ENCODE measurements around the gene PTCD3. TPM values are rescaled to one million over a fixed set of nuclear protein-coding genes. Genes with fewer than 3 reads are reported as not detected.

The PTCD3 gene
- polyA plus RNA-seq, 1 donor (not counting 4 experiments of a cell fraction or from before 2014, with no cell fraction given) = 93.1 TPM

DNA sequence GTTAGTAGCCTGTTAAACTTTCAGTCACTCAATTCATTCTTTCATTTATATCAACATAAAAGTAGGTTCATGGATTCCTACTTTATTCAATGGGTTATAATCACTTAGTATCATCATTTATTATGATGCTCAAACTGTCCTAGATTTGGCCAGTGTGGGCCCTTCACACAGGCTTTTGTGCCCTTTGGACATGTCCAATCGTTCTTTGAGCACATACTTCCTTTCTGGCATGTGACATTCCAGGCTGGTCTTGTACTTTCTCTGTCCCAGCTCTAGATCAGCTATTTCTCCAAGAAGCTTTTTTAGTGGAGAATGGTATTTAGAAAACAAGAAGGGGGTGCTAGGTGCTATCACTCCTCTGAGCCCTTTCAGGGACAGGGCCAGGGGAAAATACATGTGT is 11.8 kb upstream of the PTCD3 start:
- FAIRE-seq (no peak), DNase-seq (ENCODE audit: low read depth, low spot score) (no peak)
- dilution Hi-C loops (cut with MboI; ENCODE audit: extremely low pct_ligation_motif_present, low sequenced_read_pairs) = no loop called here
- no peak overlapping the region for H3K4me2 ChIP-seq (ENCODE audit: control insufficient read depth, extremely low read depth, insufficient read depth, low read depth, low read length)
- H3K36me3 ChIP-seq (ENCODE audit: control insufficient read depth in 2 of 2, extremely low read depth in 1 of 2, insufficient read depth in 2 of 2, low read length in 2 of 2) = peaks cover 29 to 35% of the 10 kb centered on the region in 2 experiments
- no peak overlapping the region for H3K9ac ChIP-seq (ENCODE audit: control insufficient read depth, extremely low read depth, insufficient read depth, low read length)
- H3K79me2 ChIP-seq (ENCODE audit: control insufficient read depth, insufficient read depth, low read length) = peaks cover 30% of the 10 kb centered on the region
- no peak for TF ChIP-seq CTCF (optimal IDR thresholded peaks at IDR 0.05 in 1 of 3, IDR thresholded peaks at IDR 0.05 in 1 of 3, conservative IDR thresholded peaks at IDR 0.05 in 1 of 3; ENCODE audit: extremely low read depth in 1 of 3, insufficient read depth in 2 of 3, low read length in 3 of 3)
- no peak for TF ChIP-seq EZH2 (IDR thresholded peaks at IDR 0.05; ENCODE audit: low read length)
- H3K9me1 ChIP-seq (ENCODE audit: control insufficient read depth, extremely low read depth, insufficient read depth, low read length) = no peaks in the 10 kb centered on the region
- H3K4me1 ChIP-seq (ENCODE audit: control insufficient read depth, extremely low read depth, insufficient read depth, low read length) = no peaks in the 10 kb centered on the region
- no peak overlapping the region for H2AFZ ChIP-seq (ENCODE audit: control insufficient read depth, low read length)
- no peak overlapping the region for H3K27ac ChIP-seq (ENCODE audit: control insufficient read depth, insufficient read depth, low read length)
- H3K4me3 ChIP-seq (ENCODE audit: control insufficient read depth in 2 of 3, extremely low read depth in 1 of 3, insufficient read depth in 2 of 3, low read depth in 1 of 3, low read length in 3 of 3) = no peak overlapping the region
- H3K9me3 ChIP-seq (ENCODE audit: control insufficient read depth, low read depth, low read length) = no peaks in the 10 kb centered on the region
- no peaks in the 10 kb centered on the region for H3K27me3 ChIP-seq (ENCODE audit: control insufficient read depth, extremely low read depth, insufficient read depth, low read length)
- no peaks in the 10 kb centered on the region for H4K20me1 ChIP-seq (ENCODE audit: control insufficient read depth, extremely low read depth, insufficient read depth, low read length)

- TF ChIP-seq CTCF (optimal IDR thresholded peaks at IDR 0.05 in 1 of 3, IDR thresholded peaks at IDR 0.05 in 1 of 3, conservative IDR thresholded peaks at IDR 0.05 in 1 of 3; ENCODE audit: extremely low read depth in 1 of 3, insufficient read depth in 2 of 3, low read length in 3 of 3) (no peak), EZH2 (IDR thresholded peaks at IDR 0.05; ENCODE audit: low read length) (no peak)
- dilution Hi-C loops (cut with MboI; ENCODE audit: extremely low pct_ligation_motif_present, low sequenced_read_pairs) = no loop called here
- no peaks in the 10 kb centered on the region for H3K9me1 ChIP-seq (ENCODE audit: control insufficient read depth, extremely low read depth, insufficient read depth, low read length)
- H3K79me2 ChIP-seq (ENCODE audit: control insufficient read depth, insufficient read depth, low read length) = peaks cover 57% of the 10 kb centered on the region
- H3K4me3 ChIP-seq (ENCODE audit: control insufficient read depth in 2 of 3, extremely low read depth in 1 of 3, insufficient read depth in 2 of 3, low read depth in 1 of 3, low read length in 3 of 3) = no peak overlapping the region
- H3K36me3 ChIP-seq (ENCODE audit: control insufficient read depth in 2 of 2, extremely low read depth in 1 of 2, insufficient read depth in 2 of 2, low read length in 2 of 2) = peaks cover 18 to 24% of the 10 kb centered on the region in 2 experiments
- no peak overlapping the region for H3K27ac ChIP-seq (ENCODE audit: control insufficient read depth, insufficient read depth, low read length)
- no peak overlapping the region for H3K4me2 ChIP-seq (ENCODE audit: control insufficient read depth, extremely low read depth, insufficient read depth, low read depth, low read length)
- DNase-seq (ENCODE audit: low read depth, low spot score) (no peak), FAIRE-seq (no peak)
- H4K20me1 ChIP-seq (ENCODE audit: control insufficient read depth, extremely low read depth, insufficient read depth, low read length) = peaks cover 2% of the 10 kb centered on the region
- no peaks in the 10 kb centered on the region for H3K9me3 ChIP-seq (ENCODE audit: control insufficient read depth, low read depth, low read length)
- no peak overlapping the region for H2AFZ ChIP-seq (ENCODE audit: control insufficient read depth, low read length)
- no peaks in the 10 kb centered on the region for H3K4me1 ChIP-seq (ENCODE audit: control insufficient read depth, extremely low read depth, insufficient read depth, low read length)
- no peak overlapping the region for H3K9ac ChIP-seq (ENCODE audit: control insufficient read depth, extremely low read depth, insufficient read depth, low read length)
- no peaks in the 10 kb centered on the region for H3K27me3 ChIP-seq (ENCODE audit: control insufficient read depth, extremely low read depth, insufficient read depth, low read length)
Measured at GRCh38 chr2:86097114-86097896, 8.7 kb upstream of the PTCD3 start.

All from keratinocyte (primary cell).